PC-3 (cell line): Measurements from ENCODE around the gene EN1. TPM values are rescaled to one million over a fixed set of nuclear protein-coding genes. Genes with fewer than 3 reads are reported as not detected.

ENCODE experiments used
- ATAC-seq: fragments of 200-7000 bp; cut with Tn5 transposase; 2 replicates; pipeline ENCODE4 v1.9.1; 2020; ENCODE audit warnings: mild to moderate bottlenecking, moderate library complexity
- BruUV-seq: library from RNA; stranded (reverse); fragments of 400-500 nt; replicated peaks from 2 replicates; lab custom pipeline; 2021; lab: Mats Ljungman, UMichigan
- CTCF ChIA-PET: fragments of 300-600 bp; sonication (Branson Sonifier 250); formaldehyde crosslinking; loops from one replicate; lab custom pipeline; 2022; ENCODE audit warnings: antibody characterized with exemption; lab: Charles Lee
- POLR2A ChIA-PET: fragments of 300-600 bp; sonication (Branson Sonifier 250); formaldehyde crosslinking; loops from one replicate; lab custom pipeline; 2022; ENCODE audit warnings: antibody characterized with exemption; ENCODE audit not compliant: unreplicated experiment; lab: Charles Lee
- DNase-seq: peaks from one replicate; pipeline ENCODE4 v3.0.0-alpha.2; 2015
- H2AFZ ChIP-seq: fragments of 300-600 bp; sonication (generic); 2 replicates; pipeline ENCODE4 v1.6.0; 2016; ENCODE audit warnings: antibody characterized with exemption, low read length
- H3F3A ChIP-seq: fragments of 300-600 bp; sonication (generic); one replicate; pipeline ENCODE4 v1.6.0; 2017; ENCODE audit warnings: antibody characterized with exemption, low read length, control low read depth, mild to moderate bottlenecking; ENCODE audit not compliant: unreplicated experiment
- H3K27ac ChIP-seq: fragments of 300-600 bp; sonication (generic); 2 replicates; pipeline ENCODE4 v1.5.1; 2016; ENCODE audit warnings: mild to moderate bottlenecking, low read length
- H3K27me3 ChIP-seq: fragments of 300-600 bp; sonication (generic); 2 replicates; pipeline ENCODE4 v1.6.1; 2016; ENCODE audit warnings: low read length, mixed read lengths
- H3K36me3 ChIP-seq: fragments of 300-600 bp; sonication (generic); 2 replicates; pipeline ENCODE4 v1.6.1; 2016; ENCODE audit warnings: low read depth, mixed run types, low read length, mixed read lengths
- H3K4me1 ChIP-seq: fragments of 300-600 bp; sonication (generic); 2 replicates; pipeline ENCODE4 v1.5.1; 2016; ENCODE audit warnings: low read length; ENCODE audit not compliant: insufficient read depth
- H3K4me2 ChIP-seq: fragments of 300-600 bp; sonication (generic); 2 replicates; pipeline ENCODE4 v1.6.0; 2016; ENCODE audit warnings: low read length
- H3K4me3 ChIP-seq: fragments of 300-600 bp; sonication (generic); 2 replicates; pipeline ENCODE4 v1.5.1; 2016; ENCODE audit warnings: mild to moderate bottlenecking, low read length, mixed read lengths
- H3K79me2 ChIP-seq: fragments of 300-600 bp; sonication (generic); 2 replicates; pipeline ENCODE4 v1.6.1; 2017; ENCODE audit warnings: low read length, mixed read lengths
- H3K9ac ChIP-seq: fragments of 300-600 bp; sonication (generic); 2 replicates; pipeline ENCODE4 v1.6.0; 2016; ENCODE audit warnings: mild to moderate bottlenecking, low read length
- H3K9me2 ChIP-seq: fragments of 300-600 bp; sonication (generic); replicated peaks from 2 replicates; pipeline ENCODE4 v1.6.1; 2016; ENCODE audit warnings: mixed run types, low read length, mixed read lengths
- H3K9me3 ChIP-seq: fragments of 300-600 bp; sonication (generic); 2 replicates; pipeline ENCODE4 v1.6.1; 2016; ENCODE audit warnings: low read length, mixed read lengths
- H4K20me1 ChIP-seq: fragments of 300-600 bp; sonication (generic); 2 replicates; pipeline ENCODE4 v1.6.1; 2016; ENCODE audit warnings: low read length, mixed read lengths
- CTCF ChIP-seq: fragments of 300-600 bp; sonication (generic); conservative IDR thresholded peaks from 2 replicates; pipeline ENCODE4 v1.5.1; 2017; ENCODE audit warnings: antibody characterized with exemption, low read depth, mild to moderate bottlenecking, low read length
- EZH2 ChIP-seq: fragments of 300-600 bp; sonication (generic); IDR thresholded peaks from one replicate; pipeline ENCODE4 v1.6.1; 2017; ENCODE audit warnings: antibody characterized with exemption, mild to moderate bottlenecking, low read length; ENCODE audit not compliant: unreplicated experiment
- EZH2phosphoT487 ChIP-seq: fragments of 300-600 bp; sonication (generic); IDR thresholded peaks from 2 replicates; pipeline ENCODE4 v1.6.1; 2018; ENCODE audit warnings: mild to moderate bottlenecking, antibody characterized with exemption, low read length, borderline replicate concordance
- intact Hi-C: fragments of 100-400 bp; cut with micrococcal nuclease; formaldehyde crosslinking; loops from 2 replicates; pipeline ENCODE4 v1.9.0; 2023
- total RNA-seq: library from RNA; depleted of rRNA; stranded (reverse); fragments of >200 nt; gene quantifications from 2 replicates; pipeline ENCODE4 v1.2.3, GENCODE V29; 2014

Gene EN1
- total RNA-seq, 1 experiment from 2014 or later = 3.2 TPM

GRCh38 chr2:118865106-118865505, 17.7 kb upstream of the EN1 start:
- Histone ChIP-seq H3K27me3 (no peaks in the 10 kb centered on the region), H3K4me1 (peaks cover 16% of the 10 kb centered on the region), H3K27ac (no peak overlapping the region), H3F3A (no peaks in the 10 kb centered on the region), H3K9me2 (no peaks in the 10 kb centered on the region), H3K9ac (no peak overlapping the region), H3K4me3 (no peak overlapping the region), H3K9me3 (no peaks in the 10 kb centered on the region), H4K20me1 (no peaks in the 10 kb centered on the region), H2AFZ (no peak overlapping the region), H3K79me2 (no peaks in the 10 kb centered on the region), H3K36me3 (no peaks in the 10 kb centered on the region), H3K4me2 (no peak overlapping the region)
- ChIA-PET POLR2A (no interaction called here), CTCF (interaction anchor here (0.6 kb wide), 1 partner anchor 69 kb away, joined by 3 read pairs; no protein-coding TSS in a partner anchor)
- peak; percentile 79 for DNase-seq
- intact Hi-C loops = loop anchor here (1.0 to 5.0 kb wide), 5 partner anchors 372 to 833 kb away; no protein-coding TSS in a partner anchor
- TF ChIP-seq CTCF (peak; percentile 84), EZH2phosphoT487 (no peak), EZH2 (no peak)
- peak; percentile 98 for ATAC-seq
- no TSS peak for BruUV-seq

GRCh38 chr2:118864207-118864606, 16.8 kb upstream of the EN1 start:
- Histone ChIP-seq H3K79me2 (no peaks in the 10 kb centered on the region), H3K36me3 (no peaks in the 10 kb centered on the region), H3K27ac (no peak overlapping the region), H3K9ac (no peak overlapping the region), H2AFZ (no peak overlapping the region), H4K20me1 (no peaks in the 10 kb centered on the region), H3K4me1 (peaks cover 16% of the 10 kb centered on the region), H3K9me3 (no peaks in the 10 kb centered on the region), H3F3A (no peaks in the 10 kb centered on the region), H3K4me2 (no peak overlapping the region), H3K4me3 (no peak overlapping the region), H3K9me2 (no peaks in the 10 kb centered on the region), H3K27me3 (no peaks in the 10 kb centered on the region)
- ChIA-PET CTCF (no interaction called here), POLR2A (no interaction called here)
- ATAC-seq = no peak
- BruUV-seq = no TSS peak
- TF ChIP-seq EZH2 = no peak
- TF ChIP-seq CTCF = no peak
- no peak for TF ChIP-seq EZH2phosphoT487
- DNase-seq = no peak
- intact Hi-C loops = loop anchor here (2.0 kb wide), 1 partner anchor 371 kb away; no protein-coding TSS in a partner anchor

GRCh38 chr2:118861731-118862130, 14.3 kb upstream of the EN1 start:
- Histone ChIP-seq H2AFZ (no peak overlapping the region), H3K9ac (no peak overlapping the region), H4K20me1 (no peaks in the 10 kb centered on the region), H3K4me2 (no peak overlapping the region), H3K36me3 (no peaks in the 10 kb centered on the region), H3K9me3 (no peaks in the 10 kb centered on the region), H3K4me3 (no peak overlapping the region), H3K27me3 (no peaks in the 10 kb centered on the region), H3K9me2 (no peaks in the 10 kb centered on the region), H3K79me2 (no peaks in the 10 kb centered on the region), H3K4me1 (peaks cover 16% of the 10 kb centered on the region), H3K27ac (no peak overlapping the region), H3F3A (no peaks in the 10 kb centered on the region)
- ATAC-seq (no peak), DNase-seq (no peak)
- ChIA-PET CTCF (no interaction called here), POLR2A (no interaction called here)
- intact Hi-C loops = no loop called here
- TF ChIP-seq CTCF = no peak
- TF ChIP-seq EZH2phosphoT487 = no peak
- no peak for TF ChIP-seq EZH2
- no TSS peak for BruUV-seq
